Activated T-cell treated with anti-CD3 and anti-CD28 coated beads, Interleukin-2, amount 50 U/mL, for 48 hours (primary cell): Measurements from ENCODE around the gene IL12RB1.
A peak's percentile ranks its signal among the peaks of the same experiment; 100 is the strongest.

ENCODE experiments used
- DNase-seq, 2 experiments: peaks; one replicate each; pipeline ENCODE4 v3.0.0-alpha.2; 2020

The IL12RB1 gene

DNA sequence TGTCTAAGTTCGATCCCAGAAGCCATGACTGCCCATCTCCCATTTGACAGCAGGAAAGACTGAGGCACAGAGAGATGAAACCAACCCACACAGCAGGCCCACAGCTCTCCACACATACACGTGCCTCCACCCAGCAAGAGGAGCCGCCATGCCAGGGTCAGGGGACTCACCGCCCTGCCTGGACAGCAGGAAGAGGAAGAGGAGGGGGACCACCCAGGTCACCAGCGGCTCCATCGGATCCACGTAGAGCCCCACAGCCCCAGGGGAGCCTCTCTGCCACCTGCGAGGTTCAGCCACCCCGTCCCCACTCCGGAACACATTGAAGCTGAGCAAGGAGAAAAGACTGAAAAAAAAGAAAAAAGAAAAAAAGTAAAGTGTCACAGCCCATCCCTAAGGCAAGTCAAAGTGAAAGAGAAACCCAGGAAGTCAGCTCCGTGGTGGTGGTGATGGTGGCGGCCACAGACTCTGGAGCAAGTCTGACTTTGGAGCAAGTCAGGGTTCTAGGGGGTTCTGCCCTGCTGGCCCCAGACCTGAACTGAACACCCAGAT lies at the start of gene IL12RB1:
IL12RB1 (minus strand) TSS at position 345 of the 549 bp plus-strand sequence; CDS start at position 234, 111 bp downstream.
- DNase-seq: peak; percentile 71 to 73

DNA sequence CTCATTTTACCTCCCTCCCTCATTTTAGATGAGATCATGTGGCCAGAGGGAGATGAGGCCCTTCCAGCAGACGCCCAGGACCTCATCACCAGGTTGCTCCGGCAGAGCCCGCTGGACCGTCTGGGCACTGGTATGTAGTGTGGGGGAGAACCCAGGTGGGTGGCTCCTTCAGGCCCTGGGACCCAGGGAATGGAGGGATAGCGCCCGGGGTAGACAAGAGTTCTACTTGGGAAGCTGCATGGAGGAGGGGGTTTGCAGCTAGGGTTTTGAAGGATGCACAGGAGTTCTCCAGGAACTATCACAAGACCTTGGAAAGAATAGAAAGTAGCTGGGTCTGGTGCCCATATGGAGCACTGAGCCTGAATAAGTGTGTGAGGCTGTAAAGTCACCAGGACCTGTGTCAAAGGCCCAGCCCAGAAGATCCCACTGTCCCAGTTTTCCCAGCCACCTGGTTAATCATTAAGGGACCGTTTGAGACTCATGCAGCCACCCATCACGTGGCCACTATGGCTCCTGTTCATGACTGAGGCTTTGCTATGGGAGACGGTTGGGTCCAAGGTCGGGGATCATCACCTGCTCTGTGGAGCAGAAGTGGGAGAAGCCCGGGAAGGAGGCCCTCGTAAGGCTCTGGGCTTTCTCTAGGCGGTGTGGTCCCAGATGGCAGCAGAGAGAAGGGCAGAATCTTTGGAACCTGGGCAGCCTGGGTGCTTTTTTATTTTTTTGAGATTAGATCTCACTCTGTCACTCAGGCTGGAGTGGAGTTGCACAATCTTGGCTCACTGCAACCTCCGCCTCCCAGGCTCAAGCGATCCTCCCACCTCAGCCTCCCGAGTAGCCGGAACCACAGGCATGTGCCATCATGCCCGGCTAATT lies 49.2 kb upstream of the IL12RB1 start:
- DNase-seq: no peak

DNA sequence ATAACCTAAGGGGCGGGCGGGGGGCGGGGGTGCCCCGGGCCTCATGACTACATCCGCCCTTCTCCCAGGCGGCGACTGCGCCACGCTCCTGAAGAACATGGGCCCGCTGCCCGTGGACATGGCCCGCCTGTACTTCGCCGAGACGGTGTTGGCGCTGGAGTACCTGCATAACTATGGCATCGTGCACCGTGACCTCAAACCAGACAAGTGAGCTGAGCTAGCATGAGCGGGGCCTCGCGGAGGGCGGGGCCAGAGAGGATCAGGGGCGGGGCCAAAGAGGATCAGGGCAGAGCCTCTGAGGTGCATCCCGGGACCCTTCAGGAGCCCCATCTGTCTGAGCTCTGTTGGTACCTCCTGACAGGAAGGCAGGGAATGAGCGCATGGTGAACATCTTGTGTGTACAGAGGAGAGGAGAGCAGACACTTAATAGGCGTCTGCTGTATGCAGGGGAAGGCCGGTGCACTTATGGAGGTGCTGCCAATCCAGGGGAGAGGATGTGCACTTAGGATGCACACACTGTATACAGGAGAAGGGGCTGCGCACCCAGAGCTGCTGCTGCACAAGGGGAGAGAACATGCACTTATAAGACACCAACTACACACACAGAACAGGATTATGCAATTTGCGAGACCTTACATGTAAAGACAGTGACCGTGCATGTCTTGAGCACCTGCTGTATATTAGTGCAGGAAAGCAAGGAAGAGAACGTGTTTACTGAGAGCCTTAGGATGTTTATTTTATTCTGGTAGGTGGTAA lies 45.3 kb upstream of the IL12RB1 start:
- peak; percentile 46 to 50 for DNase-seq

DNA sequence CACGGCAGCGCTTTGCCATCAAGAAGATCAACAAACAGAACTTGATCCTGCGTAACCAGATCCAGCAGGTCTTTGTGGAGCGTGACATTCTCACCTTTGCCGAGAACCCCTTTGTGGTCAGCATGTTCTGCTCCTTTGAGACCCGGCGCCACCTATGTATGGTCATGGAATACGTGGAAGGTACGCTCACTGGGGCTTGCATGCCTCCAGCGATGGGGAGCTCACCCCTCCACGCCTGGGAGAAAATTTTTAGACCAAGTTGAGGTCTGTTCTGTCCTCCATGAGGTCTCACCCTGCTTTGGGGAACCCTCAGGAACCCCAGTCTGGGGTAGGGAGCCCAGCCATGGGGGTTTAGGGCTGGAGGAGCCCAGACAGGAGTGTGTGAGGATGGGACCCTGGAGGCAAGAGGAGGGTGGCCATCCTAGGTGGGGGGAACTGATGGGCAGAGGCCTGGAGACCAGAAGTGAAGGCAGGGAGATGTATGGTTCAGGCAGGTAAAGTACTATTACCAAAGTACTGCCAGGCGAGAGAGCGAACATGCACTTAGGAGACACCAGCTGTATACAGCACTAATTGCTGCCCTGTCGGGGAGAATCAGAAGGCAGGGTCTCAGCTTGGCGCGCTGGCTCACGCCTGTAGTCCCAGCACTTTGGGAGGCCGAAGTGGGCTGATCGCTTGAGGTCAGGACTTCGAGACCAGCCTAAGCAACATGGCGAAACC lies 43.9 kb upstream of the IL12RB1 start:
- DNase-seq: no peak

DNA sequence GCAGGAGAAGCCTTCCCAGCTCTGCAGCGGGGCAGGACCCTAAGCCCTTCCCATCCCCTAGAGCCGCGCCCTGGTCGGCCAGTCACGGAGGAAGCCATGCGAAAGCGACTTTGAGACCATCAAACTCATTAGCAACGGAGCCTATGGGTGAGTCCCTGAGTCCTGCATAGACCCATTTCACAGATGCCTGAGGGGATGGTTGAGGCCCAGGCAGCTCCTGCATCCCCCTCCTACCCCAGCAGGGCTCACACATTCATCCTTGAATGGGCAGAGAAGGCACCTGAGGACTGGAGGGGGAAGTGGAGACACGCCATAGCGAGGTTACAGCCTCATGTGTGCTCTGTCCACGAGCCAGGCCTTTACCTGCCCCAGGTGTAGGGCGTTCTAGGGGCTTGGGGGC lies 42.1 kb upstream of the IL12RB1 start:
- no peak for DNase-seq

DNA sequence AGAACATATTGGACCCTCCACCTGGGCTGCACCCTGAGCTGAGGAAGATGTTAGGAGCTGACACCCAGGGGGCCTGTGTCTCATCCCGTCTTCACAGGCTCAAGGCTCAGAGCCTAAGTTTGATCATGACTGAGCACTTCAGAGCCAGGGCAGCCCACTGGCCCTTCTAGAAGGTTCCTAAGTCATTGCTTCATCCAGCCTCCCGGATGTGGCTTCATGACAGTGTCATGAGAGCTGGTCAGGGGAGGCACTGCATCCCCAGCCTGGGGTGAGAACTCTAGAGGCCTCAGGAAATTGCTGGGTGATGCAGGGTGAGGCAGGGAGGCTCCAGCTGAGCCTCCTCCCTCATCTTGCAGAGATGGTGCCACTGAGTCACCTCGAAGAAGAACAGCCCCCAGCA lies 41.3 kb upstream of the IL12RB1 start:
- no peak for DNase-seq

DNA sequence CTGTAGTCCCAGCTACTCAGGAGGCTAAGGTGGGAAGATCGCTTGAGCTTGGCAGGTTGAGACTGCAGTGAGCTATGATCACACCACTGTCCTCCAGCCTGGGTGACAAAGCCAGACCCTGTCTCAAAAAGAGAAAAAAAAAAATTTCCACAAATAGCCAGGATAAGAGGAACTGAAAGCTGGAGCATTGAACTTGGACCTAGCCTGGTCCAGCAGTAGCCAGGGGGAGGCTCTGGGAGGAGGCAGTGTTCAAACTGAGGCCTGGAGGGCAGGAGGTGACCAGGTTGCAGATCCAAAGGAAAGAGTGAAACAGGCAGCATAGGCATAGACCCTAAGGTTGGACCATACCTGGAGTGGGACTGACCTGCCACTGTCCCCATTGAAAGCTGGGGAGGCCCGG lies 39.4 kb upstream of the IL12RB1 start:
- no peak for DNase-seq

DNA sequence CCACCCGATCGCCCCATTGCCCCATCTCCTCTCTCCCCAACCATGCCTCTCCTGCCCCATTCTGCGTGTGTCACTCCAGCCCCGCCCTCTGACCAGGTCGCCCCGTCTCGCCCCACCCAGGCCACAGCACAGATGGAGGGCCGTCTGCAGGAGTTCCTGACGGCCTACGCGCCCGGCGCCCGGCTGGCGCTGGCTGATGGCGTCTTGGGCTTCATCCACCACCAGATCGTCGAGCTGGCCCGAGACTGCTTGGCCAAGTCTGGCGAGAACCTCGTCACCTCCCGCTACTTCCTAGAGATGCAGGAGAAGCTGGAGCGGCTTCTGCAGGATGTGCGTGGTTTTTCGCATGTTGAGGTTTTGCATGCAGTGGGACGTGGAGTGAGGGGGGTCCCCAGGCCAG lies 37.1 kb upstream of the IL12RB1 start:
- DNase-seq: no peak

DNA sequence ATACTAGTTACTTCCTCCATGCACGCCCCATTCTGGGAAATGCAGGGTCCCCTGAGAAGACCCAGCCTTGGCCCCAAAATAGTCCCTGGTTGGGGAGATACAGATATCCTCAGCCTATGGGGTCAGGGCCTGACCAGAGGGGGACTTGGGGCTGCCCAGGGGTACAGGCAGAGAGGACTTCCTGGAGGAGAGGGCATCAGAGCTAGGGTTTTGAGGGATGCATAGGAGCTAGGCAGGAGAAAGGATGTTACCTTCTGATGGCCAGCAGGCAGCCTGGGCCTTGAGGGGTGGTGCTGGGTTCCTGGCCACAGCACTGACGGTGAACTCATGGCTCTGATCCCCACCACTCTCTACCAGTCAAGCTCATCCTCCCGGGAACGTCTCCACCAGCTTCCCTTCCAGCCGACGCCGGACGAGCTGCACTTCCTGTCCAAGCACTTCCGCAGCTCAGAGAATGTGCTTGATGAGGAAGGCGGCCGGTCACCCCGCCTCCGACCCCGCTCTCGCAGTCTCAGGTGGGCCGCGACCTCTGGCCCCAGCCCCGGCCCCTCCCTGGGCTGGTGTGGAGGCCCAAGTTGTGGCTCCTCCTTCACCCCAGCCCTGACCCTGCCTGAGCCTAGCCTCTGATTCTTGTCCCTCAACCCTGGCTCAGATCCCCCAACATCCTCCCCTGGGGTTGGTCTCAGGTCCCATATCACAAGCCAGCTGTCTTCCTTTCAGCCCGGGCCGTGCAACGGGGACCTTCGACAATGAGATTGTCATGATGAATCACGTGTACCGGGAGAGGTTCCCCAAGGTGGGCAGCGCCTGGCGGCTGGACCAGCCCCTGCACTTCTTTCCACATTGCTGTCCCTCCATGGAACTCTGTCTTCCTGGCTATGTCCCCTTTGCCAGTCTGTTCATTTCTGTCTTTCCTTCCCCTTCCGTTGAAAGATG lies 36.4 kb upstream of the IL12RB1 start:
- DNase-seq: no peak

DNA sequence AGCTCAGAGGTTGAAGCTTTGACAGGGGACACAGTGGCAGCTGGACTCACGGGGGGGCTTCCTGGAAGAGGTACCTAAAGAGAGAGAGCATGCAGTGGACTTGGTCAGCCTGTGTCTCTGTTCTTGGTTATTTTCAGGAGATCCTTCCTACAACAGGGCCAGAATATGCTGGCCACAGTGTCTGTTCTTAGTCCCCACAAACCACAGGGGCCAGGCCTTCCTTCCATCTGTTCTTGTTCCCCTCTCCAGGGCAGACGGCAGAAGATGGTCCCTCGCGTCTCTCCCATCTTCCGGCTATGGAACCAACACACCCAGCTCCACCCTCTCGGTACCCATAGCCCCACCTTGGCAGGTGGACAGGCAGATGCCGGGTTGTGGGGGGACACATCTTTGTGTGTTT lies 35.7 kb upstream of the IL12RB1 start:
- no peak for DNase-seq

DNA sequence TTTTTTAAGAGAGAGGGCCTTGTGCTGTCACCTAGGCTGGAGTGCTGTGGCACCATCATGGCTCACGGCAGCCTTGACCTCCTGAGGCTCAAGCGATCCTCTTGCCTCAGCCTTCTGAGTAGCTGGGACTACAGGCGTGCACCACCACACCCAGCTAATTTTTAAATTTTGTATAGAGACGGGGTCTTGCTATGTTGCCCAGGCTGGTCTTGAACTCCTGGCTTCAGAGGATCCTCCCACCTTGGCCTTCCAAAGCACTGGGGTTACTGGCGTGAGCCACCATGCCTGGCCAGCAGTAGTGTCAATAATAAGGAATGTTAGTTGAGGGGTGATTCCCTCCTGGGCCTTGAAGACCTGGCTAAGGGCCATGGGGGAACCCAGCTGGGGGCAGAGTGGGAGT lies 34.4 kb upstream of the IL12RB1 start:
- no peak for DNase-seq

DNA sequence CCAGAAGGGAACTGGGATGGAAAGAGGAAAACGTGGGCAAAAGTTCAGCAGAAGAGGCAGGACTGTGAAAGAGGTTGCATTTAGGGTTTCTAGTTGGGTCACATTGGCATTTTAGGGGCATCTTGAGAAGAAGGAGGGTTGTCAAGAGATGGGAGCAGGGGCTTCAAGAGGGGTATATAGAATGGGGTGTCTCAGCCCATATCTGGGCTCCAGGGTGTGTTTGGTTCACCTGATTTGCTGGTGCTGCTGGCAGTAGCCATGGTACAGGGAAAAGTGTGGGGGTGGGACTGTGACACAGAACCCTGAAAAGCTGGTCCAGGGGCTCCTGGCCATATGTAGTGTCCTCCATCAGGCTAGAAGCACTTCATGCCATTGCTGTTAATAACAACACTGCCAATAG lies 33.4 kb upstream of the IL12RB1 start:
- DNase-seq: no peak

DNA sequence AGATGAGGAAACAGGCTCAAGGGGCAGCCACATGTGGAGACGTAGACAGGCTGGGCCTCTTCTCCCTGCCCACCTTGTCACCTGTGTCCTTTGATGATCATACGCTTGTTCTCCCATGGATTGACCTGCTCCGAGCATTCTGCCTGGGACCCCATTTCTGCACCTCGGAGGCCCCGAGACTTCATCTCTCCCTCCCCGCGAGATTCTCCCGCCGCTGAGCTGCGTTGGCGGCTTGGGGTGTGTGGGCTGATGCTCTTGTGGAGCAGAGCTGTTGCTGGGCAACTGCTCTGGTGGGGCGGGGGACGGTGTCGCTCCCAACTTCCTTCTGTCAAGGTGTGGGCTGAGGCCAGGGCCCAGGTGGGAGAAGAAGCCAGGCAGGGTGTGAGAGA lies 33.0 kb upstream of the IL12RB1 start:
- DNase-seq: peak; percentile 62 to 69

DNA sequence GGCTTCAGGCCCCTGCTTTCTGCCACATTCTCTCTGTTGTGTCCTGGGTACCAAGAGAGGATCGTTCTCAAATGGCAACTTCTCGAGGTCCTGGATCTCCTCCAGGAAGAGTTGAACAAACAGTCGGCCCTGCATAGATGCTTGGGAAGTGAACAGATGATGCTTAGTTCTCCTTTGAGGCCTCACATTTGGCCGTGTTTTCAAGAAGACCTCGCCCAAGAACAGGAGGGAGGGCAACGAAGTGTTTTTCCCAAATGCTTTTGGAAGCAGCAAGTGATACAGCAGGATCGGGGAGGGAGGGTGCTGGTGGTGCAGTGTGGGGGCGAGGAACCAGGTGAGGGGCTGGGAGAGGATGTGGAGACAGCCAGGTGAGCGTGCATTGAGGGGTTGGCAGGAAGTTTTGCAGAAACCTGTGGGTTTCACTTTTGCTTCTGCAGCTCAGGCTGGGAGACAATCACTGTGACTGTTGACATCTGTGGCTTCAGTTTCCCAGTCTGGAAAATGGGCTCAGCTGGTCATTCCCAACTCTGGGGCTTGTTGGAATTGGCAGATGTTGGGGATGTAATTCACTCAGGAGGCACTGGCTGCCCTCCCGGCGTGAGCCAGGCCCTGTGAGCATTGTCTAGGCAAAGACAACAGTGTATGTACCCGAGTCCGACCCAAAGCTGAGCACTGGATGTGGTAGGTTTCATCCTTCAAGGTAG lies 32.4 kb upstream of the IL12RB1 start:
- DNase-seq: peak; percentile 55 to 63

DNA sequence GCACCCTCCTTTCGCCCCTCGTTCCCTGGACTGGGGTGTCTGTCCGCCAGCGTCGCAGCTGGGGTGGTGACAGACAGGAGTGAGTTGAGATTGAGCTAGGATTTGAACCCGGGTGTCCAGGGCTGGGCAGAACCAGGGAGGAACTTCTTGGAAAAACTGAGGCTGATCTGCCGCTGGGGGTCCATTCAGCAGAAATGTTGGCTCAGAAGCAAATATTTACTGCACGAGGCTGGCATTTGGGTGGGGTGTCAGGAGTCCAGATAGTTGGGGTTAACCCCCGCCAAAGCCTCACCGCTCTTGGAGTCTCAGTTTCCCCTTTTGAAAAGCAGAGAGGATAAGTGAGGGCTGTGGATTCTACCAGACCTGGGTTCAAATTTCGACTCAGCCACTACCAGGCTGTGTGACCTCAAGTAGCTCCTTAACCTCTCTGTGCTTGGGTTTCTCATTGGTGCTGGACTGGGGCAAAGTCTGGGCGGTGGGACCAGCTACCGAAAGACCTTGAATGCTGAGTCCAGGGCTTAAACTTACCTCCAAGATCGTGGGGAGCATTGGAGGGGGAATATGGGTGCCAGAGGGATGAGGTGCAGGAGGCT lies 31.8 kb upstream of the IL12RB1 start:
- DNase-seq: peak; percentile 31

DNA sequence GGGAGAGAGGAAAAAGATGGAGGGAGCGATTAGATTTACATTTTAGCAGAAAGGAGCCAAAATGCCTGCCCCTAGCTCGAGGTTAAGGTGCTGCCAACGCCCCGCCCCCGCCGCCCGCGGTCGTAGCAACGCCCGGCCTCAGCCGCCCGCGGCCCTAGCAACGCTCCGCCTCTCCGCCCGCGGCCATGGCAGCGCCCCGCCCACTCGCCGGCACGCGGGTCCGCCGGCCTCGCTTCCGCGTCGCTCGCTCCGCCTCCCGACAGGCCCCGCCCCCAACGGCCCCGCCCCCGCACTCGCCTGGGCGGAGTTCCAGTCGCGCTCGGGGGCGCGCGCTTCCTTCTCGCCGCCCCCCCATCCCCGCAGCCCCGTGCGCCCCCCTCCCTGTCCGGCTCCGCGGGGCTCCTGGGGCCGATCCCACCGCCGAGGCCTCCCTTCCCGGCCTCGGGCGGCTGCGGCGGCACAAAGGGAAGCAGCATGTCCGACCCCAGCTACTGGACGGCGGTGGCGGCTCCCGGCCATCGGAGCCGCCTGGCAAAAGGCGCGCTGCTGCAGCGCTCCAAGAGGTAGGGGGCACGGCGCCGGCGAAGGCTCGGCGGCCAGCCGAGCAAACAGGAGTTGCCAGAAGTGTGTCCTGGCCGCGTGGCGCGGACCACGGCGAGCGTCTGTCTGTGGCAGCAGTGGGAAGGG lies 31.1 kb upstream of the IL12RB1 start:
- DNase-seq: peak; percentile 96 to 97

DNA sequence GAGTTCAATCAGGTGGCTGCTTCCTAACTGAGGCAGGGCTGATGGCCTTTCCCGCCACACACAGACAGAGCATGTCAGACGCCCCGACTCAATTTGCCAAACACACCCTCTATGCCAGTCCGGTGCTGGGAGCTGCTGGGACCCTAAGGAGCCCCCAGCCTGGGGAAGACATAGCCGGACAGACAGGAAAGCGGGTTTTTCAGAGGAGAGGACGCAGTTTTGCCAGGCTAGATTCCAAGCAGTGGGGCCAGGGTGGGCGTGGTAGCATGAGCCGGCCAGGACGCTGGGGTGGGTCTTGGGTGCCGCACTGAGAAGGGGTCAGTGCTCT lies 30.6 kb upstream of the IL12RB1 start:
- DNase-seq: no peak

DNA sequence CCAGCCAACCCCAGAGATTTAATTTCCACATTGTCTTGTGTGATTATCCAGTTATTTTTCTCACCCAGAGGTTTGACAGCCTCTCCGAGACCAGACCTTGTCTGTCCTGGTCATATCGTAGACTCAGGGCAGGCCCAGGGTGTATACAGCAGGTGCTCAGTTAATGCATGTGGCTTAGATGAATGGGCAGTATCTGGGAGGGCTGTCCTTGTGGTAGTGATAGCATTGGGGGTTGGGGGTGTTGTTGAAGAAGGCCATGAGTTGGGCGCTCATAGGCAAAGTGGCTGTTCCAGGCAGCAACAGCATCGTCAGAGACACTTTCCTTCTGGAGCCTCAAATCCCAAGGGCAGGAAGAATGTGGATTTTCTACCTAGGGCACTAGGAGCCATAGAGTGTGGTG lies 27.7 kb upstream of the IL12RB1 start:
- DNase-seq: no peak

DNA sequence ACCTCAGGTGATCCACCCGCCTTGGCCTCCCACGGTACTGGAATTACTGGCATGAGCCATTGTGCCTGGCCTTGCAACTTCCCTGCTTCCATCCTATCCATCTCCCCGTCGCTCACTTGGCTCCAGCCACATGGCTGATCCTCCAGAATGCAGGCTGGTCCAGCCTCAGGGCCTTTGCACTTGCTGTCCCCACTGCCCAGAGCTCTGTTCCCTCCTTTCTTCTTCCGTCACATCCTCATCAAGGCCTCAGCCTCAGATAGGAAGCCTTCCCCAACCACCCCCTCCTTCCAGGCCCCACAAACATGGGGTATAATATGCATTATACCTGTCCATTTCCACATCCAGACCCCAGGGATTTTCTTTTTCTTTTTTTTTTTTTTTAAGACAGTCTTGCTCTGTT lies 27.1 kb upstream of the IL12RB1 start:
- DNase-seq: no peak

DNA sequence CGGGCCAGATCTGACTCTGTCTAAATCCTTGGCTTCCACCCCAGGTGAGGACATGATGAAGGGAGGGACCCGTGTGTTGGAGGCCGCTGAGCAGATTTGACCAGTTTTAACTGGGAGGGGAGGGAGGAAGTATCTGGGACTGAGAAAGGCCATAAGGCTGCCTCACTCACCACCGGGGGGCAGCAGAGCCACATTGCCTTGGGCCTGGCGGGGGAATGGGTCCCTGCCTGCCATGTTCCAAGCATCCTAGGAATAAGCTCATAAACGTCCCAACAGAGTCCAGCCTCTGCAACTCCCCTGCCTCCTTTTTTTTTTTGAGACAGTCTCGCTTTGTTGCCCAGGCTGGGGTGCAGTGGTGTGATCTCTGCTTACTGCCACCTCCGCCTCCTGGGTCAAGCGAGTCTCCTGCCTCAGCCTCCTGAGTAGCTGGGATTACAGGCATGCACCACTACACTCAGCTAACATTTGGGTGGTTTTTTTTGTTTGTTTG lies 26.3 kb upstream of the IL12RB1 start:
- peak; percentile 87 to 90 for DNase-seq
